HG02884 (cell line): ENCODE measurements around the gene CENPC.

Experiments
- ATAC-seq: cut with Tn5 transposase; IDR thresholded peaks from one replicate; pipeline ENCODE4 v1.9.1; 2021; ENCODE audit warnings: mild to moderate bottlenecking, moderate library complexity; ENCODE audit not compliant: unreplicated experiment

Gene CENPC

DNA sequence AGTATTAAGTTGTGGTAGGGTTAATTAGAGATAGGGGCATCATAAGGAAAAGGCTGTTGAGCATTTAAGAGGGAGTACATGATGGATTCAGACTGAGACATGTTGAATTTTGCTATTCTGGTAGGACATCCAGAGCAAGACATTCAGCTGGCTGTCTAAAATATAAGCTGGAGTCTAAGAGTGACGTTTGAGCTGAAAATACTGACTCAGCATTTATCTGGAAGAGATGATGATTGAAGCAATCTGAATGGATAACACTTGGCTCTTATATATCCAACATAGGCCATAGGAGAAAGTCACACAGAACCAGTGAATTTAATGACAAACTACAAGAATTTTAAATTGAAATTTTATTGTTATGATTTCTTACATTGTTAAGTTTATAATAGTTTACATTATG, 114.3 kb downstream of the CENPC start:
- ATAC-seq, result no peak

DNA sequence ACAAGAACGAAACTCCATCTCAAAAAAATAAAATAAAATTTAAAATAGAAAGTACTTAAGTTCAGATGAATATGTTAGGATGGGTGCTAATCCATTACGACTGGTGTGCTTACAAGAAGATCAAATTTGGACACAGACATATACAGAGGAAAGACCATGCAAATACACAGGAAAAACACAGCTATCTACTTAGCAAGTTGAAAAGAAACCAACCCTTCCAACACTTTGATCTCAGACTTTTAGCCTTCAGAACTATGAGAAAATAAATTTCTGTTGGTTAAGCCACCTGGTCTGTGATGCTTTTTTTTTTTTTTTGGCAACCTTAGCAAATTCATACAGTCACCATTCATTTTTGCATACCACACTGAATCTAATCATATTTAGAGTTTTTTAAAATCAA, 116.5 kb downstream of the CENPC start:
- no peak for ATAC-seq
